Measurements from ENCODE around the gene RDX.

- TF ChIP-seq CTCF (IDR thresholded peaks at IDR 0.05): no peak
- no peak for TF ChIP-seq ZFX (IDR thresholded peaks at IDR 0.05; ENCODE audit: borderline replicate concordance)
Measured at GRCh38 chr11:110340436-110340835, 44.0 kb upstream of the RDX start.
